ENCODE data around the gene RUFY4.

The RUFY4 gene

GRCh38 chr2:218022851-218023530, 46.1 kb upstream of the RUFY4 start:
- TF ChIP-seq CTCF (conservative IDR thresholded peaks at IDR 0.05), result no peak
- H3K27ac ChIP-seq, result no peak overlapping the region

- H3K27ac ChIP-seq, result no peak overlapping the region
- no peak for TF ChIP-seq CTCF (conservative IDR thresholded peaks at IDR 0.05)
Observed at GRCh38 chr2:218023636-218024035, 45.4 kb upstream of the RUFY4 start.

- TF ChIP-seq CTCF (conservative IDR thresholded peaks at IDR 0.05), result no peak
- H3K27ac ChIP-seq, result no peak overlapping the region
Observed at GRCh38 chr2:218024336-218024735, 44.7 kb upstream of the RUFY4 start.

- no peak for TF ChIP-seq CTCF (conservative IDR thresholded peaks at IDR 0.05)
- H3K27ac ChIP-seq, result no peak overlapping the region
Observed at GRCh38 chr2:218024871-218025270, 44.2 kb upstream of the RUFY4 start.

GRCh38 chr2:218026244-218026643, 42.8 kb upstream of the RUFY4 start:
- TF ChIP-seq CTCF (conservative IDR thresholded peaks at IDR 0.05), result no peak
- no peak overlapping the region for H3K27ac ChIP-seq

- TF ChIP-seq CTCF (conservative IDR thresholded peaks at IDR 0.05), result no peak
- no peak overlapping the region for H3K27ac ChIP-seq
Observed at GRCh38 chr2:218026676-218027425, 42.2 kb upstream of the RUFY4 start.

GRCh38 chr2:218027426-218028188, 41.4 kb upstream of the RUFY4 start:
- H3K27ac ChIP-seq, result no peak overlapping the region
- TF ChIP-seq CTCF (conservative IDR thresholded peaks at IDR 0.05), result no peak
